NCI-H187 treated with DMSO at 0.1 percent for 48 hours (cell line): ENCODE data around the gene MKNK1.

Source experiments
- DNase-seq: peaks from one replicate; lab custom pipeline; 2025; lab: John Stamatoyannopoulos, UW

The MKNK1 gene

GRCh38 chr1:46595127-46595526 lies 8.9 kb downstream of the MKNK1 start:
- no peak for DNase-seq

- DNase-seq, result no peak
Measured at GRCh38 chr1:46594063-46594462, 10.0 kb downstream of the MKNK1 start.

GRCh38 chr1:46592823-46593222 lies 11.2 kb downstream of the MKNK1 start:
- DNase-seq, result no peak

- DNase-seq, result no peak
Measured at GRCh38 chr1:46589529-46589928, 14.5 kb downstream of the MKNK1 start.

- no peak for DNase-seq
Measured at GRCh38 chr1:46587069-46587468, 17.0 kb downstream of the MKNK1 start.

GRCh38 chr1:46585312-46585938 lies 18.6 kb downstream of the MKNK1 start:
- no peak for DNase-seq

- no peak for DNase-seq
Measured at GRCh38 chr1:46583494-46583893, 20.6 kb downstream of the MKNK1 start.

- DNase-seq, result no peak
Measured at GRCh38 chr1:46582972-46583371, 21.1 kb downstream of the MKNK1 start.

GRCh38 chr1:46581681-46582455 lies 22.2 kb downstream of the MKNK1 start:
- DNase-seq, result no peak

GRCh38 chr1:46580140-46580903 lies 23.7 kb downstream of the MKNK1 start:
- no peak for DNase-seq

GRCh38 chr1:46577671-46578070 lies 26.4 kb downstream of the MKNK1 start:
- DNase-seq, result no peak

- no peak for DNase-seq
Measured at GRCh38 chr1:46576596-46576995, 27.5 kb downstream of the MKNK1 start.

GRCh38 chr1:46575778-46576177 lies 28.3 kb downstream of the MKNK1 start:
- DNase-seq, result no peak

GRCh38 chr1:46575300-46575699 lies 28.8 kb downstream of the MKNK1 start:
- DNase-seq, result no peak

- DNase-seq, result no peak
Measured at GRCh38 chr1:46571691-46572225, 32.3 kb downstream of the MKNK1 start.

- DNase-seq, result no peak
Measured at GRCh38 chr1:46569884-46570725, 34.0 kb downstream of the MKNK1 start.

GRCh38 chr1:46569116-46569515 lies 35.0 kb downstream of the MKNK1 start:
- no peak for DNase-seq

GRCh38 chr1:46568461-46568891 lies 35.6 kb downstream of the MKNK1 start:
- DNase-seq, result no peak

GRCh38 chr1:46563341-46563740 lies 40.7 kb downstream of the MKNK1 start:
- DNase-seq, result no peak

GRCh38 chr1:46562498-46562897 lies 41.6 kb downstream of the MKNK1 start:
- DNase-seq, result no peak

- no peak for DNase-seq
Measured at GRCh38 chr1:46558966-46559365, 45.1 kb downstream of the MKNK1 start.
